HG02610 (cell line): ENCODE data around the gene ST7L.
"Not testable (repeated sequence)": the region's sequence is repeated elsewhere in the genome, so short reads cannot be mapped to it uniquely, and the experiment has no call there.

Source experiments
- ATAC-seq: cut with Tn5 transposase; IDR thresholded peaks from one replicate; pipeline ENCODE4 v1.9.1; 2021; ENCODE audit warnings: mild to moderate bottlenecking, moderate library complexity; ENCODE audit not compliant: unreplicated experiment

Gene ST7L

GRCh38 chr1:112504001-112504660, 114.8 kb downstream of the ST7L start:
- ATAC-seq, result no peak

- ATAC-seq, result no peak
Measured at GRCh38 chr1:112502826-112503225, 116.1 kb downstream of the ST7L start.

GRCh38 chr1:112501810-112502641, 116.9 kb downstream of the ST7L start:
- peak; percentile 52 for ATAC-seq

GRCh38 chr1:112496290-112496689, 122.7 kb downstream of the ST7L start:
- no peak for ATAC-seq

- ATAC-seq, result no peak
Measured at GRCh38 chr1:112493351-112493750, 125.6 kb downstream of the ST7L start.

GRCh38 chr1:112492076-112492475, 126.9 kb downstream of the ST7L start:
- no peak for ATAC-seq

GRCh38 chr1:112488141-112488540, 130.8 kb downstream of the ST7L start:
- no peak for ATAC-seq

GRCh38 chr1:112487686-112488085, 131.3 kb downstream of the ST7L start:
- ATAC-seq, result not testable (repeated sequence)

- ATAC-seq, result not testable (repeated sequence)
Measured at GRCh38 chr1:112486063-112486462, 132.9 kb downstream of the ST7L start.

- ATAC-seq, result no peak
Measured at GRCh38 chr1:112478314-112478713, 140.6 kb downstream of the ST7L start.

- ATAC-seq, result no peak
Measured at GRCh38 chr1:112477550-112477949, 141.4 kb downstream of the ST7L start.
